ENCODE results near the gene GARNL3.

DNA sequence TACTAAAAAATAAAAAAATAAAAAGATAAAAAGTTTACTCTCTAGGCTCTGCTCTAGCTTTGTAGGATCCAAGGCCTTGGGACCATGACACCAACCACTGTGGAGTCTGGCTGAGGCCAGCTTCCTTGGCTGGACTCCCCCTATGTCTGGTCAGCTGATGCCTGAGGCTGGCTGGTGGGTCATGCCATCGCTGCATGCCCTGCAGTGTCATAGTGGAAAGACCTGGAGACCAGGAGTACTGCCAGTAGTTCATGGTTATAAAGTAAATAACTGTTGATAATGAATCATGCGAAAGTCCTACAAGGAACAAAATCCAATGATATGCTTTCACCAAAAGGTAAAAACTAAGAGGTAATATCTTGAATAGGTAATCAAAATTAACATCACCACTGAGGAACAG, 43.2 kb downstream of the GARNL3 start:
- TF ChIP-seq, protein P1, sequence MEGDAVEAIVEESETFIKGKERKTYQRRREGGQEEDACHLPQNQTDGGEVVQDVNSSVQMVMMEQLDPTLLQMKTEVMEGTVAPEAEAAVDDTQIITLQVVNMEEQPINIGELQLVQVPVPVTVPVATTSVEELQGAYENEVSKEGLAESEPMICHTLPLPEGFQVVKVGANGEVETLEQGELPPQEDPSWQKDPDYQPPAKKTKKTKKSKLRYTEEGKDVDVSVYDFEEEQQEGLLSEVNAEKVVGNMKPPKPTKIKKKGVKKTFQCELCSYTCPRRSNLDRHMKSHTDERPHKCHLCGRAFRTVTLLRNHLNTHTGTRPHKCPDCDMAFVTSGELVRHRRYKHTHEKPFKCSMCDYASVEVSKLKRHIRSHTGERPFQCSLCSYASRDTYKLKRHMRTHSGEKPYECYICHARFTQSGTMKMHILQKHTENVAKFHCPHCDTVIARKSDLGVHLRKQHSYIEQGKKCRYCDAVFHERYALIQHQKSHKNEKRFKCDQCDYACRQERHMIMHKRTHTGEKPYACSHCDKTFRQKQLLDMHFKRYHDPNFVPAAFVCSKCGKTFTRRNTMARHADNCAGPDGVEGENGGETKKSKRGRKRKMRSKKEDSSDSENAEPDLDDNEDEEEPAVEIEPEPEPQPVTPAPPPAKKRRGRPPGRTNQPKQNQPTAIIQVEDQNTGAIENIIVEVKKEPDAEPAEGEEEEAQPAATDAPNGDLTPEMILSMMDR (conservative IDR thresholded peaks at IDR 0.05; ENCODE audit: low read depth in 2 of 2) = no peak
- TF ChIP-seq EZH2phosphoT487 (IDR thresholded peaks at IDR 0.05; ENCODE audit: unreplicated experiment) (no peak), CREB1 (CRISPR knock-in tag; IDR thresholded peaks at IDR 0.05; ENCODE audit: low read depth) (no peak), EZH2 (IDR thresholded peaks at IDR 0.05; ENCODE audit: low read depth, unreplicated experiment) (no peak), POLR2AphosphoS5 (IDR thresholded peaks at IDR 0.05; ENCODE audit: low read depth) (no peak)
- TF ChIP-seq, protein P2, sequence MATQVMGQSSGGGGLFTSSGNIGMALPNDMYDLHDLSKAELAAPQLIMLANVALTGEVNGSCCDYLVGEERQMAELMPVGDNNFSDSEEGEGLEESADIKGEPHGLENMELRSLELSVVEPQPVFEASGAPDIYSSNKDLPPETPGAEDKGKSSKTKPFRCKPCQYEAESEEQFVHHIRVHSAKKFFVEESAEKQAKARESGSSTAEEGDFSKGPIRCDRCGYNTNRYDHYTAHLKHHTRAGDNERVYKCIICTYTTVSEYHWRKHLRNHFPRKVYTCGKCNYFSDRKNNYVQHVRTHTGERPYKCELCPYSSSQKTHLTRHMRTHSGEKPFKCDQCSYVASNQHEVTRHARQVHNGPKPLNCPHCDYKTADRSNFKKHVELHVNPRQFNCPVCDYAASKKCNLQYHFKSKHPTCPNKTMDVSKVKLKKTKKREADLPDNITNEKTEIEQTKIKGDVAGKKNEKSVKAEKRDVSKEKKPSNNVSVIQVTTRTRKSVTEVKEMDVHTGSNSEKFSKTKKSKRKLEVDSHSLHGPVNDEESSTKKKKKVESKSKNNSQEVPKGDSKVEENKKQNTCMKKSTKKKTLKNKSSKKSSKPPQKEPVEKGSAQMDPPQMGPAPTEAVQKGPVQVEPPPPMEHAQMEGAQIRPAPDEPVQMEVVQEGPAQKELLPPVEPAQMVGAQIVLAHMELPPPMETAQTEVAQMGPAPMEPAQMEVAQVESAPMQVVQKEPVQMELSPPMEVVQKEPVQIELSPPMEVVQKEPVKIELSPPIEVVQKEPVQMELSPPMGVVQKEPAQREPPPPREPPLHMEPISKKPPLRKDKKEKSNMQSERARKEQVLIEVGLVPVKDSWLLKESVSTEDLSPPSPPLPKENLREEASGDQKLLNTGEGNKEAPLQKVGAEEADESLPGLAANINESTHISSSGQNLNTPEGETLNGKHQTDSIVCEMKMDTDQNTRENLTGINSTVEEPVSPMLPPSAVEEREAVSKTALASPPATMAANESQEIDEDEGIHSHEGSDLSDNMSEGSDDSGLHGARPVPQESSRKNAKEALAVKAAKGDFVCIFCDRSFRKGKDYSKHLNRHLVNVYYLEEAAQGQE (IDR thresholded peaks at IDR 0.05; ENCODE audit: unreplicated experiment) = no peak
